Duodenal mucosa (tissue), 2 donors: ENCODE results near the gene KRTAP4-8.
"Not testable (repeated sequence)": the region's sequence is repeated elsewhere in the genome, so short reads cannot be mapped to it uniquely, and the experiment has no call there.

Source experiments
- H3K27ac ChIP-seq: one replicate; pipeline ENCODE4 v1.7.0; 2013; ENCODE audit warnings: low read depth, low read length
- H3K27me3 ChIP-seq, 2 donors: one replicate each; pipeline ENCODE4 v1.7.0; 2013; ENCODE audit warnings: low read length in 2 of 2, control low read depth in 1 of 2; ENCODE audit not compliant: insufficient read depth in 2 of 2, control insufficient read depth in 1 of 2
- H3K36me3 ChIP-seq, 2 donors: one replicate each; pipeline ENCODE4 v1.7.0; 2013; ENCODE audit warnings: low read length in 2 of 2, control low read depth in 1 of 2; ENCODE audit not compliant: insufficient read depth in 2 of 2, control insufficient read depth in 1 of 2
- H3K4me1 ChIP-seq, 2 donors: one replicate each; pipeline ENCODE4 v1.7.0; 2013; ENCODE audit warnings: low read length in 2 of 2, control low read depth in 1 of 2; ENCODE audit not compliant: insufficient read depth in 2 of 2, control insufficient read depth in 1 of 2
- H3K4me3 ChIP-seq, 2 donors: one replicate each; pipeline ENCODE4 v1.7.0; 2013; ENCODE audit warnings: low read length in 2 of 2, low read depth in 1 of 2
- H3K9ac ChIP-seq, 2 donors: one replicate each; pipeline ENCODE4 v1.7.0; 2013; ENCODE audit warnings: low read length in 2 of 2, low read depth in 1 of 2
- H3K9me3 ChIP-seq, 2 donors: one replicate each; pipeline ENCODE4 v1.7.0; 2013; ENCODE audit warnings: low read length in 2 of 2, control low read depth in 1 of 2; ENCODE audit not compliant: control insufficient read depth in 1 of 2

The KRTAP4-8 gene

GRCh38 chr17:41098042-41098441, at the start of gene KRTAP4-8:
Gene KRTAP4-8 (minus strand): TSS chr17:41098142. CDS start chr17:41098084, 58 bp downstream.
- Histone ChIP-seq H3K9ac (no peak within 1 kb of the TSS), H3K27me3 (no peaks in the 10 kb centered on the region), H3K9me3 (no peaks in the 10 kb centered on the region), H3K36me3 (no peaks in the 10 kb centered on the region), H3K4me1 (no peaks in the 10 kb centered on the region), H3K27ac (no peak within 1 kb of the TSS), H3K4me3 (no peak within 1 kb of the TSS)

GRCh38 chr17:41145261-41145660, 47.3 kb upstream of the KRTAP4-8 start:
- Histone ChIP-seq H3K9me3 (peaks cover 0 to 6% of the 10 kb centered on the region in 2 donors), H3K36me3 (no peaks in the 10 kb centered on the region), H3K4me3 (no peak overlapping the region), H3K4me1 (no peaks in the 10 kb centered on the region), H3K27me3 (no peaks in the 10 kb centered on the region), H3K27ac (no peak overlapping the region), H3K9ac (no peak overlapping the region)

GRCh38 chr17:41144846-41145245, 46.9 kb upstream of the KRTAP4-8 start:
- no peak overlapping the region for H3K9ac ChIP-seq
- no peak overlapping the region for H3K4me3 ChIP-seq
- no peak overlapping the region for H3K27ac ChIP-seq
- H3K4me1 ChIP-seq, result no peaks in the 10 kb centered on the region
- no peaks in the 10 kb centered on the region for H3K27me3 ChIP-seq
- peaks cover 0 to 6% of the 10 kb centered on the region in 2 donors for H3K9me3 ChIP-seq
- no peaks in the 10 kb centered on the region for H3K36me3 ChIP-seq

GRCh38 chr17:41141361-41141760, 43.4 kb upstream of the KRTAP4-8 start:
- no peaks in the 10 kb centered on the region for H3K36me3 ChIP-seq
- peaks cover 0 to 6% of the 10 kb centered on the region in 2 donors for H3K9me3 ChIP-seq
- no peaks in the 10 kb centered on the region for H3K4me1 ChIP-seq
- H3K4me3 ChIP-seq, result no peak overlapping the region
- no peak overlapping the region for H3K27ac ChIP-seq
- no peak overlapping the region for H3K9ac ChIP-seq
- no peaks in the 10 kb centered on the region for H3K27me3 ChIP-seq

- Histone ChIP-seq H3K4me1 (no peaks in the 10 kb centered on the region), H3K9ac (no peak within 1 kb of the TSS), H3K27me3 (no peaks in the 10 kb centered on the region), H3K9me3 (peaks cover 0 to 6% of the 10 kb centered on the region in 2 donors), H3K4me3 (no peak within 1 kb of the TSS), H3K27ac (no peak within 1 kb of the TSS), H3K36me3 (no peaks in the 10 kb centered on the region)
Observed at GRCh38 chr17:41140360-41141131, 42.6 kb upstream of the KRTAP4-8 start, which contains the start of gene KRTAP4-6. Gene KRTAP4-6 (minus strand): TSS chr17:41140544. CDS start chr17:41140487, 57 bp downstream.

GRCh38 chr17:41139865-41140264, 41.9 kb upstream of the KRTAP4-8 start:
- H3K4me1 ChIP-seq, H3K27me3 ChIP-seq, H3K36me3 ChIP-seq, H3K9ac ChIP-seq, H3K9me3 ChIP-seq, H3K4me3 ChIP-seq, H3K27ac ChIP-seq: not testable (repeated sequence)

- Histone ChIP-seq H3K9me3 (no peaks in the 10 kb centered on the region), H3K27me3 (no peaks in the 10 kb centered on the region), H3K4me3 (no peak overlapping the region), H3K9ac (no peak overlapping the region), H3K4me1 (no peaks in the 10 kb centered on the region), H3K27ac (no peak overlapping the region), H3K36me3 (no peaks in the 10 kb centered on the region)
Observed at GRCh38 chr17:41133880-41134735, 36.2 kb upstream of the KRTAP4-8 start.

GRCh38 chr17:41131979-41132378, 34.0 kb upstream of the KRTAP4-8 start:
- Histone ChIP-seq H3K36me3 (no peaks in the 10 kb centered on the region), H3K27me3 (no peaks in the 10 kb centered on the region), H3K27ac (no peak overlapping the region), H3K4me3 (no peak overlapping the region), H3K9me3 (no peaks in the 10 kb centered on the region), H3K4me1 (no peaks in the 10 kb centered on the region), H3K9ac (no peak overlapping the region)

GRCh38 chr17:41127371-41127770, 29.4 kb upstream of the KRTAP4-8 start:
- Histone ChIP-seq H3K27me3 (no peaks in the 10 kb centered on the region), H3K27ac (no peak overlapping the region), H3K9me3 (no peaks in the 10 kb centered on the region), H3K9ac (no peak overlapping the region), H3K4me1 (no peaks in the 10 kb centered on the region), H3K4me3 (no peak overlapping the region), H3K36me3 (no peaks in the 10 kb centered on the region)

- Histone ChIP-seq H3K9me3 (no peaks in the 10 kb centered on the region), H3K27ac (no peak overlapping the region), H3K9ac (no peak overlapping the region), H3K4me1 (no peaks in the 10 kb centered on the region), H3K27me3 (no peaks in the 10 kb centered on the region), H3K4me3 (no peak overlapping the region), H3K36me3 (no peaks in the 10 kb centered on the region)
Observed at GRCh38 chr17:41126412-41126811, 28.5 kb upstream of the KRTAP4-8 start.
